Left lung (tissue), 10 donors: ENCODE data around the gene PTPRC. TPM values are rescaled to one million over a fixed set of nuclear protein-coding genes. Genes with fewer than 3 reads are reported as not detected.

Experiments used
- ATAC-seq: fragments of 200-7000 bp; cut with Tn5 transposase; one replicate; pipeline ENCODE4 v1.9.1; 2020; ENCODE audit warnings: moderate library complexity
- DNase-seq, 4 donors: peaks; one replicate each; pipeline ENCODE4 v3.0.0-alpha.2; 2013 to 2020
- H3K27ac ChIP-seq, 2 donors: fragments of 200-600 bp; sonication (generic) in 1 of 2; one replicate each; pipeline versions ENCODE4 v1.5.0 to v1.8.0; 2020 to 2021
- H3K27me3 ChIP-seq, 2 donors: fragments of 200-600 bp; sonication (generic) in 1 of 2; one replicate each; pipeline versions ENCODE4 v1.5.0 to v1.8.0; 2020 to 2021
- H3K36me3 ChIP-seq, 2 donors: fragments of 200-600 bp; sonication (generic) in 1 of 2; one replicate each; pipeline versions ENCODE4 v1.5.0 to v1.8.0; 2020 to 2021
- H3K4me1 ChIP-seq, 2 donors: fragments of 200-600 bp; one replicate each; pipeline ENCODE4 v1.8.0; 2021
- H3K4me3 ChIP-seq, 2 donors: fragments of 200-600 bp; sonication (generic) in 1 of 2; one replicate each; pipeline versions ENCODE4 v1.5.0 to v1.8.0; 2020 to 2021; ENCODE audit warnings: mild to moderate bottlenecking in 1 of 2
- H3K9me3 ChIP-seq, 2 donors: fragments of 200-600 bp; sonication (generic) in 1 of 2; one replicate each; pipeline versions ENCODE4 v1.5.0 to v1.8.0; 2020 to 2021
- intact Hi-C, 2 donors: fragments of 100-400 bp; cut with DNase I; formaldehyde crosslinking; loops; one replicate each; pipeline versions ENCODE4 v1.11.2 to v1.14.2; 2022
- polyA plus RNA-seq, 6 donors: library from polyadenylated mRNA; unstranded; fragments of 120-200 nt; gene quantifications; one replicate each; pipeline ENCODE4 v1.2.1, GENCODE V29; 2013; ENCODE audit not compliant: insufficient read length in 6 of 6
- total RNA-seq, 2 donors: library from RNA; stranded (reverse); fragmentation: NEBNext Ultra II Directional; extraction: Animal tissue kit (Norgen Biotek cat#: 25700); gene quantifications; one replicate each; pipeline ENCODE4 v1.2.1, GENCODE V29; 2021
- TF ChIP-seq, protein P1 (sequence below), 2 donors: fragments of 200-600 bp; sonication (generic) in 1 of 2; IDR thresholded peaks; one replicate each; pipeline versions ENCODE4 v1.5.0 to v1.8.0; 2021; ENCODE audit warnings: antibody characterized with exemption in 2 of 2
- donor health status: DM: no; HTN: yes; CAD: no.
- donor health status: DM: no; HTN: no; CAD: no.

Gene PTPRC
- total and polyA plus RNA-seq, 8 donors: 7.0 to 180 (median 9.9) TPM

DNA sequence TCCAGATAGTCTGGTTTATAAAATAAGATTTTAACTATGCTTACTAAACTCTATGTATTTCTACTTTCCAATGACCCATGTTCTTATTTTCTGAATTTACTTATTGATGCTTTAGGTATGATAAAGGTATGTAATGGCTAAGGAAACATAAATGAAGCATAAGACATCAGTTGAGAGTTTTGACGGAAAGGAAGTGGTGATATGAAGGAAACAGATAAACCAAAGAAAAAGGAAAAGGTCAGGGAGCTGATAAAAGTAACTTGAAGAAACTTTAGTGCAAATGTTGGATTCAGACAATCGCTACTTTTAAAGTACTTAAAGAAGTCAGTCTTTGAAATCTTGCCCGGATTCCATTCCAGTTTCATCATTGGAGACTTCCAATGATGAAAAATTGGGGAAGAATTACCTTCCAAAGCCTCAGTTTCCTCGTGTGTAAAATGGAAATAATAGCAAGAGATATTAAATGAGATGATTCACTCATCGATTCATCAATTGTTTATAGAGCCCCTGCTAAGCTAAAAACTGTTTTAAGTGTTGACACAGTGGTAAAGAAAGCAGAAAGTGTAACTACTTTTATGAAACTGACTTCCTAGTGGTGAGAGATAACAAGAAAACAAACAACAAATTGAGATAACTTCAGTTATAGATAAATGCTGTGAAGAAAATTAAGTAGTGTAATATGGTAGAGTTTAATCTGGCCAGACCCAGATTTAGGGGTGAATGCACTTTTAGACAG is 10.6 kb downstream of the PTPRC start:
- TF ChIP-seq, protein P1, sequence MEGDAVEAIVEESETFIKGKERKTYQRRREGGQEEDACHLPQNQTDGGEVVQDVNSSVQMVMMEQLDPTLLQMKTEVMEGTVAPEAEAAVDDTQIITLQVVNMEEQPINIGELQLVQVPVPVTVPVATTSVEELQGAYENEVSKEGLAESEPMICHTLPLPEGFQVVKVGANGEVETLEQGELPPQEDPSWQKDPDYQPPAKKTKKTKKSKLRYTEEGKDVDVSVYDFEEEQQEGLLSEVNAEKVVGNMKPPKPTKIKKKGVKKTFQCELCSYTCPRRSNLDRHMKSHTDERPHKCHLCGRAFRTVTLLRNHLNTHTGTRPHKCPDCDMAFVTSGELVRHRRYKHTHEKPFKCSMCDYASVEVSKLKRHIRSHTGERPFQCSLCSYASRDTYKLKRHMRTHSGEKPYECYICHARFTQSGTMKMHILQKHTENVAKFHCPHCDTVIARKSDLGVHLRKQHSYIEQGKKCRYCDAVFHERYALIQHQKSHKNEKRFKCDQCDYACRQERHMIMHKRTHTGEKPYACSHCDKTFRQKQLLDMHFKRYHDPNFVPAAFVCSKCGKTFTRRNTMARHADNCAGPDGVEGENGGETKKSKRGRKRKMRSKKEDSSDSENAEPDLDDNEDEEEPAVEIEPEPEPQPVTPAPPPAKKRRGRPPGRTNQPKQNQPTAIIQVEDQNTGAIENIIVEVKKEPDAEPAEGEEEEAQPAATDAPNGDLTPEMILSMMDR (IDR thresholded peaks at IDR 0.05): no peak
- ATAC-seq: no peak
- H3K27ac ChIP-seq: no peak overlapping the region
- H3K36me3 ChIP-seq: no peaks in the 10 kb centered on the region
- H3K9me3 ChIP-seq: no peaks in the 10 kb centered on the region
- H3K4me3 ChIP-seq: no peak overlapping the region
- H3K27me3 ChIP-seq: no peaks in the 10 kb centered on the region
- intact Hi-C loops: no loop called here
- no peak for DNase-seq
- H3K4me1 ChIP-seq: peaks cover 0 to 48% of the 10 kb centered on the region in 2 donors

DNA sequence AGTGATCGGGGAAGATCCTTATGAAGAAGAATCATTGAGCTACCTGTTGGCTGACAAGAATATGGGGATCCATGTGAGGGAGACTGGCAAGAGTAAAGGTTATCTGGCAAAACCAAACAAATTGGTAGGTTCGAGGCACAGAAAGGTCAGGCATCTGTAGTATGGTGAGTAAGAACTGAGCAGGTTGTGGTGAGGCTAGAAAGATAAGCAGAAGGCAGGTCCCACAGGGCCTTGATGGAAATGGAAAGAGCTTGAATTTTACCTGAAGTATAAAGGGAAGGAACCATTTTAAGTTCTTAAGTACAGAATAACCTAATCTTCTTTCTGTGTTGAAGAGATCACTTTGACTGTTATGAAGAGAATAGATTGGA is 11.1 kb downstream of the PTPRC start:
- no peaks in the 10 kb centered on the region for H3K9me3 ChIP-seq
- no peaks in the 10 kb centered on the region for H3K27me3 ChIP-seq
- H3K36me3 ChIP-seq: no peaks in the 10 kb centered on the region
- TF ChIP-seq, protein P1 (IDR thresholded peaks at IDR 0.05): no peak
- intact Hi-C loops: no loop called here
- DNase-seq: no peak
- no peak for ATAC-seq
- no peak overlapping the region for H3K27ac ChIP-seq
- no peak overlapping the region for H3K4me3 ChIP-seq
- peaks cover 0 to 42% of the 10 kb centered on the region in 2 donors for H3K4me1 ChIP-seq

DNA sequence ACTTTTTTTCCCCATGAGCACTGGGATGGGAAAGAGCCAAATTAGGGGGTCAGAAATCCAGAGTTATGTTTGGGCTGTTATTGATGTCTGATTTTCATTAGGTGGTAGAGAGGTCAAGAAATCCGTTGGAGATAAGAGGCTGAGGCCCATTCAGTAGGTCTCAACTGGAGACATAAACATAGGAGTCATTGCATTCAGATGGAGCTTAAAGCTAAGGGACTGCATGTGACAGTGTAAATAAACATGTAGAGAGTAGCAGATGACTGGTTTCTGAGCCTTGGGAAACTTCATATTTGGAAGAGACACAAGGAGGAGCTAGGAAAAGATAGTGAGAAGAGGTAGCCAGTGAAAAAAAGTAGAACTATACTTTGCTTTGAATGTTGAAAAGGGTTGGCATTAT is 11.7 kb downstream of the PTPRC start:
- H3K4me3 ChIP-seq: no peak overlapping the region
- no peaks in the 10 kb centered on the region for H3K27me3 ChIP-seq
- H3K36me3 ChIP-seq: no peaks in the 10 kb centered on the region
- H3K4me1 ChIP-seq: peaks cover 0 to 45% of the 10 kb centered on the region in 2 donors
- peak overlapping the region in 1 of 2 donors; percentile 29 for H3K27ac ChIP-seq
- ATAC-seq: no peak
- intact Hi-C loops: no loop called here
- no peak for DNase-seq
- no peaks in the 10 kb centered on the region for H3K9me3 ChIP-seq
- TF ChIP-seq, protein P1 (IDR thresholded peaks at IDR 0.05): no peak

DNA sequence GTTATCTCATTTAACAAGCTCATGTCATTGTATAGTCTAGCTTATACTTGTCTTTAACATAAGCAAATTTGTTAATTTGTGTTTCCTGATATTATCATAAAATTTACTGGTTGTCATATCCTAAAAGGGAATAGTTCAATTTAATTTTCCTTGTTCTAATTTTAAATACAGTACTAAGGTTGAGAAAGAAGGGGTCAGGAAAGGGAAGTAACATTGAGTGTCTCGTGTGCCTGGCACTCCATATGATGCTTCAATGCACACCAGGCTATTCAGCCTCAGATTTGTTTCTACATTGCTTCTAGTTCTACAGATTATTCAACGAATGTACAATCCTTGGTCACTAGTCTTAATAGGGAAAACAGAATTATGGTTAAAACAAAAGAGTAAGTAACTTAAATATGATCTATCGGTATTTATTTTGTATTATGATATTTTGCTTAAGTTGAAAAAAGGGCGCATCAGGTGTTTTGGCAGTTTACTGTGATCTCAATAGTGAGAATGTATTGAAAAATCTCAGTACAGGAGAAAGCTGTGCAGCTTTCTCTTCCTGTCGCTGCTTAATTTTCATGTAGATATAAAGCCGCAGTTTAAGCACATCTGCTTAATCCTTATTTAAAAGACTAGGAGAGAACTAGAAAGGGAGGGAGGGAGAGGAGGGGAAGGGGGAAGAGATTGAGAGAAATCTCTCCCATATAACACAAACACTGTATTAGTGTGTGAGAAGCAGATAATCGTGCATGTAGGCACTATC is 13.0 kb downstream of the PTPRC start:
- TF ChIP-seq, protein P1 (IDR thresholded peaks at IDR 0.05): no peak
- DNase-seq (no peak), ATAC-seq (peak; percentile 54)
- Histone ChIP-seq H3K4me1 (peaks cover 0 to 48% of the 10 kb centered on the region in 2 donors), H3K36me3 (no peaks in the 10 kb centered on the region), H3K9me3 (no peaks in the 10 kb centered on the region), H3K4me3 (no peak overlapping the region), H3K27ac (peak overlapping the region in 1 of 2 donors; percentile 45), H3K27me3 (no peaks in the 10 kb centered on the region)
- intact Hi-C loops: no loop called here

DNA sequence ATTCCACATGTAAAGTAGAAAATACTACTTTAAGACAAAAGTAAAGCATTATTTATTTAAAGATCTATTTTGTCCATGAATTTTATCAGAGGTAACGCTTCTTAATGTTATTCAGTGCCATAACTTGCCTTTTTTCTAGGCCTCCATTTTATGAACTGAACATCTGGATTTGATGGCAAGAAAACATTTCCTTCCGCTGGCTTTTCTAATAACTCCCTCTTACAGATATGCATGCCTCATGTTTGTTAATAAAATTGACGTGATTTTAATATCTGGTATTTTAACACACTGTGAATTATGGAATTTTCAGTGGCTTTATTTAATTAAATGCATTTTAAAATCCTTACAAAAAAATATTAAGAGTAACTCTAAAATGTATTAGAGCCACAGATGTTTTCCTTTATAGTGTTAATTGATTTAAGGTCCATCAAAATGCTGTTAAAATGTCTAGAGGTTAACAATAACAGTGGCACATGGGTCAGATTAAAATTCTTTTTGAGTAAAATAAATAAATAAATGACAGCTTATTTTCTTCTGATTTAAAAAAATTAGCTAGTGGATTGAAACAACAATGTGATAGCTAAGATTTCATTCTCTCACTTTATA is 15.1 kb downstream of the PTPRC start:
- Histone ChIP-seq H3K4me1 (peaks cover 3 to 54% of the 10 kb centered on the region in 2 donors), H3K27me3 (no peaks in the 10 kb centered on the region), H3K36me3 (no peaks in the 10 kb centered on the region), H3K27ac (no peak overlapping the region), H3K4me3 (no peak overlapping the region), H3K9me3 (no peaks in the 10 kb centered on the region)
- ATAC-seq (no peak), DNase-seq (no peak)
- intact Hi-C loops: no loop called here
- TF ChIP-seq, protein P1 (IDR thresholded peaks at IDR 0.05): no peak
